Effector memory CD4-positive, alpha-beta T cell (primary cell): ENCODE results near the gene POLR2C.

Experiments
- DNase-seq, 3 donors: peaks; one replicate each; pipeline ENCODE4 v3.0.0-alpha.2; 2020
- H3K27ac ChIP-seq: 2 replicates; pipeline ENCODE4 v1.7.0; 2013; ENCODE audit warnings: mild to moderate bottlenecking, low read length, moderate library complexity; ENCODE audit not compliant: insufficient read depth, poor library complexity, severe bottlenecking
- H3K27me3 ChIP-seq: replicated peaks from 2 replicates; pipeline ENCODE4 v1.7.0; 2013; ENCODE audit warnings: mild to moderate bottlenecking, low read length; ENCODE audit not compliant: insufficient read depth, control insufficient read depth, poor library complexity, severe bottlenecking
- H3K36me3 ChIP-seq: 2 replicates; pipeline ENCODE4 v1.7.0; 2013; ENCODE audit warnings: mild to moderate bottlenecking, low read length, moderate library complexity; ENCODE audit not compliant: control insufficient read depth, insufficient read depth
- H3K4me1 ChIP-seq: 2 replicates; pipeline ENCODE4 v1.7.0; 2013; ENCODE audit warnings: low read length, mild to moderate bottlenecking; ENCODE audit not compliant: control insufficient read depth, insufficient read depth, poor library complexity, severe bottlenecking
- H3K4me3 ChIP-seq: 2 replicates; pipeline ENCODE4 v1.7.0; 2013; ENCODE audit warnings: low read length, low read depth, mild to moderate bottlenecking; ENCODE audit not compliant: insufficient read depth, poor library complexity, severe bottlenecking
- H3K9me3 ChIP-seq: 2 replicates; pipeline ENCODE4 v1.7.0; 2013; ENCODE audit warnings: mild to moderate bottlenecking, low read length, moderate library complexity; ENCODE audit not compliant: control insufficient read depth

Gene POLR2C

GRCh38 chr16:57471852-57472664 is 9.6 kb downstream of the POLR2C start:
- Histone ChIP-seq H3K27me3 (no peaks in the 10 kb centered on the region), H3K9me3 (no peaks in the 10 kb centered on the region), H3K4me1 (peaks cover 10% of the 10 kb centered on the region), H3K36me3 (peaks cover 55% of the 10 kb centered on the region), H3K27ac (no peak overlapping the region), H3K4me3 (no peak overlapping the region)
- DNase-seq, result no peak

- no peaks in the 10 kb centered on the region for H3K27me3 ChIP-seq
- no peak for DNase-seq
- no peak overlapping the region for H3K4me3 ChIP-seq
- peaks cover 50% of the 10 kb centered on the region for H3K36me3 ChIP-seq
- H3K9me3 ChIP-seq, result no peaks in the 10 kb centered on the region
- H3K27ac ChIP-seq, result no peak overlapping the region
- H3K4me1 ChIP-seq, result peaks cover 10% of the 10 kb centered on the region
Measured at GRCh38 chr16:57472665-57473060, 10.2 kb downstream of the POLR2C start.

GRCh38 chr16:57473176-57473840 is 10.8 kb downstream of the POLR2C start:
- H3K36me3 ChIP-seq, result peaks cover 44% of the 10 kb centered on the region

GRCh38 chr16:57473906-57474305 is 11.4 kb downstream of the POLR2C start:
- Histone ChIP-seq H3K4me3 (no peak overlapping the region), H3K4me1 (peaks cover 10% of the 10 kb centered on the region), H3K27me3 (no peaks in the 10 kb centered on the region), H3K9me3 (no peaks in the 10 kb centered on the region), H3K36me3 (peaks cover 38% of the 10 kb centered on the region), H3K27ac (peak overlapping the region; percentile 6)
- DNase-seq, result no peak

More at GRCh38 chr16:57473176-57473840, 10.8 kb downstream of the POLR2C start:
- DNase-seq, result no peak
- Histone ChIP-seq H3K4me3 (no peak overlapping the region), H3K27me3 (no peaks in the 10 kb centered on the region), H3K27ac (no peak overlapping the region), H3K9me3 (no peaks in the 10 kb centered on the region), H3K4me1 (peaks cover 10% of the 10 kb centered on the region)

- Histone ChIP-seq H3K4me3 (no peak overlapping the region), H3K4me1 (peaks cover 10% of the 10 kb centered on the region), H3K9me3 (no peaks in the 10 kb centered on the region), H3K36me3 (peaks cover 27% of the 10 kb centered on the region), H3K27ac (peak overlapping the region; percentile 25), H3K27me3 (no peaks in the 10 kb centered on the region)
- DNase-seq, result no peak
Measured at GRCh38 chr16:57474671-57475661, 12.5 kb downstream of the POLR2C start.

- H3K4me1 ChIP-seq, result peaks cover 10% of the 10 kb centered on the region
- peak; percentile 51 to 64 (median 54) for DNase-seq
- H3K9me3 ChIP-seq, result no peaks in the 10 kb centered on the region
Measured at GRCh38 chr16:57475711-57476339, 13.3 kb downstream of the POLR2C start.

GRCh38 chr16:57476546-57477410 is 14.3 kb downstream of the POLR2C start:
- no peaks in the 10 kb centered on the region for H3K27me3 ChIP-seq
- H3K36me3 ChIP-seq, result peaks cover 10% of the 10 kb centered on the region
- no peak for DNase-seq
- no peak overlapping the region for H3K4me3 ChIP-seq
- H3K9me3 ChIP-seq, result no peaks in the 10 kb centered on the region
- peaks cover 10% of the 10 kb centered on the region for H3K4me1 ChIP-seq
- H3K27ac ChIP-seq, result no peak overlapping the region

More at GRCh38 chr16:57475711-57476339, 13.3 kb downstream of the POLR2C start:
- Histone ChIP-seq H3K4me3 (no peak overlapping the region), H3K27me3 (no peaks in the 10 kb centered on the region), H3K27ac (peak overlapping the region; percentile 25), H3K36me3 (peaks cover 18% of the 10 kb centered on the region)

GRCh38 chr16:57477531-57478202 is 15.2 kb downstream of the POLR2C start:
- Histone ChIP-seq H3K9me3 (no peaks in the 10 kb centered on the region), H3K4me1 (peaks cover 10% of the 10 kb centered on the region), H3K4me3 (no peak overlapping the region), H3K36me3 (peaks cover 1% of the 10 kb centered on the region), H3K27me3 (no peaks in the 10 kb centered on the region), H3K27ac (no peak overlapping the region)
- DNase-seq, result no peak
